ENCODE data around the gene MIER2. TPM values are rescaled to one million over a fixed set of nuclear protein-coding genes. Genes with fewer than 3 reads are reported as not detected.
A peak's percentile ranks its signal among the peaks of the same experiment; 100 is the strongest.

The MIER2 gene
- total RNA-seq, 1 donor from 2014 or later, result 15.0 TPM

DNA sequence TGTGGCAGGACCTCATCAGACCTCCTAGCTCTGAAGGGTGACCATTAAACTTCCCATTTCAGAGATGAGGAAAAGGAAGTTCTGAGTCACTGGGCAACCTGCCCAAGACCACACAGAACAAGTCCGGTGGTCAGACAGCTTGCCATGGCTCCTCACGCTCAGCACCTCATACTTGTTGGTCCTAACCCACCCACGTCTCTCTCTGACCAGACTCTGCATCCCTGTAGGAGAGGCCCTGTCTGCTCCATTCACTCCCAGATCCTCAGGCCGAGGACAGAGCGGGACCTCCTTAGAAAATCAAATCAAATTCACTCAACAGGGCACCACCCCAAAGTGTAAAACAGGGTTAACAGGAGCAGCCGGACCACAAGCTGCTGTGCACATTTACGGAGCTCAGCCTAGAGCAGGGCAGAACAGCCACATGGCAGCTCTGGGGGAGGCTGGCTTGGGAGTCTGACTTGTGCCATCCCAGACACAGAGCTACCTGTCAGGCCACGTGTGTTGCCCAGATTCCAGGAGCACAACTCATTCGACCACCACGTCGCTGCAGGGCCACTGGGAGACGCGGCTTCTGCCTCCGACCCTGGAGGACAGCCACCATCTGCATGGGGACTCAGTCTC lies 1.7 kb downstream of the MIER2 start:
- Mint-ChIP-seq H3K27ac (no peak overlapping the region), H3K27me3 (no peaks in the 10 kb centered on the region), H3K9me3 (no peaks in the 10 kb centered on the region), H3K36me3 (ENCODE audit: low read depth) (peaks cover 20% of the 10 kb centered on the region), H3K4me3 (peak overlapping the region; percentile 85), H3K4me1 (peaks cover 53% of the 10 kb centered on the region)
- intact Hi-C loops (cut with micrococcal nuclease), result loop anchor here (10.0 kb wide), 1 partner anchor 162 kb away; the partner anchor contains the start of gene TPGS1
- no peak for DNase-seq
- TF ChIP-seq, protein P1, sequence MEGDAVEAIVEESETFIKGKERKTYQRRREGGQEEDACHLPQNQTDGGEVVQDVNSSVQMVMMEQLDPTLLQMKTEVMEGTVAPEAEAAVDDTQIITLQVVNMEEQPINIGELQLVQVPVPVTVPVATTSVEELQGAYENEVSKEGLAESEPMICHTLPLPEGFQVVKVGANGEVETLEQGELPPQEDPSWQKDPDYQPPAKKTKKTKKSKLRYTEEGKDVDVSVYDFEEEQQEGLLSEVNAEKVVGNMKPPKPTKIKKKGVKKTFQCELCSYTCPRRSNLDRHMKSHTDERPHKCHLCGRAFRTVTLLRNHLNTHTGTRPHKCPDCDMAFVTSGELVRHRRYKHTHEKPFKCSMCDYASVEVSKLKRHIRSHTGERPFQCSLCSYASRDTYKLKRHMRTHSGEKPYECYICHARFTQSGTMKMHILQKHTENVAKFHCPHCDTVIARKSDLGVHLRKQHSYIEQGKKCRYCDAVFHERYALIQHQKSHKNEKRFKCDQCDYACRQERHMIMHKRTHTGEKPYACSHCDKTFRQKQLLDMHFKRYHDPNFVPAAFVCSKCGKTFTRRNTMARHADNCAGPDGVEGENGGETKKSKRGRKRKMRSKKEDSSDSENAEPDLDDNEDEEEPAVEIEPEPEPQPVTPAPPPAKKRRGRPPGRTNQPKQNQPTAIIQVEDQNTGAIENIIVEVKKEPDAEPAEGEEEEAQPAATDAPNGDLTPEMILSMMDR (IDR thresholded peaks at IDR 0.05), result no peak
- ChIA-PET POLR2A (no interaction called here), CTCF (no interaction called here)
- no peak for ATAC-seq (ENCODE audit: low read depth)

DNA sequence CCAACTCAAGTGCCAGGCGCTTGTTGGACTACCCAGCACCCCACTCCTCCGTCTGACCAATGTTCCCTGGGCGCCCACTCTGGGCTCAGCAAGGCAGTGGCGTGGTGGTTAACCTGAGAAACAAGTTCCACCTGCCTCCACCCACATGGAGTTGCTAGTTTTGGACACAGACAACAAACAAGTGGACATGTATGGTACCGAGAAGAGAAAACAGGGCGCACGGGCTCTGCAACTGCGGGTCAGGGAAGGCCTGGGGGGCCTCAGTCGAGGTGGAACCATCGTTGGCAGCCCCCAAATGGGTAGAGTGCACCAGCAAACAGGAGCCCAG lies 2.5 kb downstream of the MIER2 start:
- TF ChIP-seq, protein P1 (IDR thresholded peaks at IDR 0.05), result no peak
- peaks cover 54% of the 10 kb centered on the region for H3K4me1 Mint-ChIP-seq

DNA sequence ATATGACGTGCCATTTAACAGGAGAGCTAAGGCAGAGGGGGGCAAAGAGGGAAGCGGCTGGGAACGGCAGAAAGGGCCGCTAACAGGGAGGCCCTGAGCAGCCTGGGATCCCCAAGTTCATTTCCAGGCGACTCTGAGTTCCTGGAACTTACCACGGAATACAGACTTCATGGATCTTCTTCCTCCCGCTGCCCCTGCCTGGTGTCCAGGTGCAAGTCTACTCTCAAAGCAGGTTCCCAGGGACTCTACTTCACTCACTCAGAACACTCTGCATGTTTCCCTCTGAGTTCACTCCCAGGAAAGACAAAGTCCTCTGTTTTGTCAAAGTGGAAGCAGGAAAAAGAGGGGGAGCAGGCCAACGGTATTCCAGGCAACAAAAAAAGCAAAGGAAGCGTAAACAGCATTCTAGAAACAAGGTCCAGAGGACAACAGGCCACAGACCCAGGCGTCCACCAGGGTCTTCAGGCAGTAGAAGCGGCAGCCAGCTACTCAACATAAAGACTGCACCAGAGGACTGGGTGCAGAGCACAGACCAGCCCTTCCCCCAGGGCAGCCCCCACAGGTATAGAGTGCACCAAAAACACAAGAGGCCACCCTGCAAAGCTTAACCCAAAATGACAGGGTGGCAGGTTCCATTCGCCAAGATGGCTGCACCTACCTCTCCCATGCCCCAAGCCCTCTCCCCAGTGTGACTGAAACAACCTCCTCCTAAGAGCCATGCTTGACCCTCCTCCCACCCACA lies 3.0 kb downstream of the MIER2 start:
- no peak for DNase-seq
- H3K27ac Mint-ChIP-seq, result no peak overlapping the region
- TF ChIP-seq, protein P1 (IDR thresholded peaks at IDR 0.05), result no peak
- intact Hi-C loops (cut with micrococcal nuclease), result loop anchor here (10.0 kb wide), 1 partner anchor 163 kb away; the partner anchor contains the start of gene TPGS1
- peak overlapping the region; percentile 46 for H3K4me3 Mint-ChIP-seq
- ChIA-PET CTCF (no interaction called here), POLR2A (no interaction called here)
- ATAC-seq (ENCODE audit: low read depth), result no peak
- peaks cover 54% of the 10 kb centered on the region for H3K4me1 Mint-ChIP-seq
- H3K27me3 Mint-ChIP-seq, result no peaks in the 10 kb centered on the region
- H3K9me3 Mint-ChIP-seq, result no peaks in the 10 kb centered on the region
- H3K36me3 Mint-ChIP-seq (ENCODE audit: low read depth), result peaks cover 25% of the 10 kb centered on the region

More for the DNA sequence above, 2.5 kb downstream of the MIER2 start:
- Mint-ChIP-seq H3K27me3 (no peaks in the 10 kb centered on the region), H3K27ac (no peak overlapping the region), H3K9me3 (no peaks in the 10 kb centered on the region), H3K36me3 (ENCODE audit: low read depth) (peaks cover 23% of the 10 kb centered on the region), H3K4me3 (peak overlapping the region; percentile 46)
- ChIA-PET POLR2A (no interaction called here), CTCF (no interaction called here)
- ATAC-seq (ENCODE audit: low read depth), result no peak
- intact Hi-C loops (cut with micrococcal nuclease), result loop anchor here (10.0 kb wide), 1 partner anchor 163 kb away; the partner anchor contains the start of gene TPGS1
- DNase-seq, result no peak

DNA sequence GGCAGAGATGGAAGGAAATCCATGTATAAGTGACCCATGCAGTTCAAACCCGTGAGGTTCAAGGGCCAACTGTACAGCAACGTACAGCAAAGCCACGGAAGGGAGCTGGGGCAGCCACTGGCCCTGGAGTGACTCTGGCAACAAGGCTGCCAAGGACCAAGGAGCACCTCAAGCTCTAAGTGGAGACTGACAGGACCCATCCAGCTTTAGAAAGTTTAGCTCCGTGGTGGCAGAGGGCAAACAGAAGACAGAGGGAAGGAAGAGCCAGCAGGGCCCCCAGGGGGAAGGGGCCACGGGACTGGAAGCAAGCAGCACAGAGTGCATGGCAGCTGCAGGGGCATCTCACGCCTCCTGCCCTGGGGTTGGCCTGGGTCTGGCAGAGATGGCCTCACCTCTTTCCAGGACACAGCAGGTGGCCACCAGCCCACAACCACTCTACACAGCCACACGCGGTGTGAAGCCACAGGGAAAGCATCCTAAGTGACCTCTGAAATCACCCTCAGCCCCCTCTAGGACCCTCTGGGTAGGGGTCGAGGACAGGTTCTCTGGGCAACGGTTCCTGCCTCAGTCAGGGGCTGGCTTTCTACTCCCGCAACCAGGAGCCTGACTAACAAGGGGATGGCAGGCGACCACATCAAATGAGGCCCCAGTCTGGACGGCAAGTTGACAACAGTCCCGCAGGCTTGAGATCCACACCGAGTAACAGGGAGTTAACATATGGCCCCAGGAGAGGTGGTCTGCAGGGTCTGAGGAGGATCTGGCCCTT lies 3.8 kb downstream of the MIER2 start:
- Mint-ChIP-seq H3K4me1 (peaks cover 54% of the 10 kb centered on the region), H3K27me3 (no peaks in the 10 kb centered on the region), H3K27ac (no peak overlapping the region), H3K4me3 (peak overlapping the region; percentile 32), H3K36me3 (ENCODE audit: low read depth) (peaks cover 25% of the 10 kb centered on the region), H3K9me3 (no peaks in the 10 kb centered on the region)
- ChIA-PET POLR2A (no interaction called here), CTCF (no interaction called here)
- ATAC-seq (ENCODE audit: low read depth), result no peak
- DNase-seq, result no peak
- TF ChIP-seq, protein P1 (IDR thresholded peaks at IDR 0.05), result no peak
- intact Hi-C loops (cut with micrococcal nuclease), result loop anchor here (10.0 kb wide), 1 partner anchor 164 kb away; the partner anchor contains the start of gene TPGS1

Data from activated B cell treated with CpG ODN at 0.5 μM for 24 hours (primary cell).